ENCODE data around the gene FBXO36.

FBXO36 gene

GRCh38 chr2:230043025-230043424 lies 120.7 kb downstream of the FBXO36 start:
- FAIRE-seq (no peak), DNase-seq (ENCODE audit: insufficient read length, low spot score) (no peak)

- FAIRE-seq = no peak
- DNase-seq (ENCODE audit: insufficient read length, low spot score) = no peak
Measured at GRCh38 chr2:230043461-230043860, 121.2 kb downstream of the FBXO36 start.

- FAIRE-seq (no peak), DNase-seq (ENCODE audit: insufficient read length, low spot score) (no peak)
Measured at GRCh38 chr2:230046491-230046890, 124.2 kb downstream of the FBXO36 start.

GRCh38 chr2:230048010-230048671 lies 125.8 kb downstream of the FBXO36 start:
- no peak for FAIRE-seq

GRCh38 chr2:230050136-230050535 lies 127.8 kb downstream of the FBXO36 start:
- DNase-seq (ENCODE audit: insufficient read length, low spot score) (no peak), FAIRE-seq (no peak)

More at GRCh38 chr2:230048010-230048671, 125.8 kb downstream of the FBXO36 start:
- no peak for DNase-seq (ENCODE audit: insufficient read length, low spot score)

GRCh38 chr2:230052299-230052698 lies 130.0 kb downstream of the FBXO36 start:
- FAIRE-seq = no peak

GRCh38 chr2:230053753-230054478 lies 131.6 kb downstream of the FBXO36 start:
- DNase-seq (ENCODE audit: insufficient read length, low spot score) (peak; percentile 25), FAIRE-seq (no peak)

More at GRCh38 chr2:230052299-230052698, 130.0 kb downstream of the FBXO36 start:
- no peak for DNase-seq (ENCODE audit: insufficient read length, low spot score)

GRCh38 chr2:230060672-230061293 lies 138.5 kb downstream of the FBXO36 start:
- FAIRE-seq = no peak

More at GRCh38 chr2:230060672-230061293, 138.5 kb downstream of the FBXO36 start:
- no peak for DNase-seq (ENCODE audit: insufficient read length, low spot score)
